Ishikawa (cell line): ENCODE data around the gene VIPR2.

Experiments
- NFIC ChIP-seq: IDR thresholded peaks from 2 replicates; pipeline ENCODE4 v1.6.1; 2012
- RAD21 ChIP-seq: IDR thresholded peaks from 2 replicates; pipeline ENCODE4 v1.6.1; 2012; ENCODE audit warnings: low read depth
- USF1 ChIP-seq: IDR thresholded peaks from 2 replicates; pipeline ENCODE4 v1.6.1; 2012

- no peak for TF ChIP-seq RAD21
- no peak for TF ChIP-seq USF1
- no peak for TF ChIP-seq NFIC
Measured at GRCh38 chr7:159061209-159061608, 83.5 kb downstream of the VIPR2 start.
